A673 (cell line): ENCODE measurements around the gene MIS12.

Experiments used
- CTCF ChIP-seq: fragments of 300-800, 200-600 bp; sonication (generic); conservative IDR thresholded peaks from 2 replicates; pipeline ENCODE4 v1.5.1; 2017; ENCODE audit warnings: low read depth, mild to moderate bottlenecking, antibody characterized with exemption, low read length, moderate library complexity, mixed read lengths
- EZH2 ChIP-seq: fragments of 200-600 bp; sonication (generic); IDR thresholded peaks from 2 replicates; pipeline ENCODE4 v1.6.1; 2017; ENCODE audit warnings: borderline replicate concordance, low read depth, mild to moderate bottlenecking, mixed read lengths, antibody characterized with exemption, low read length; ENCODE audit not compliant: poor library complexity, severe bottlenecking

- TF ChIP-seq CTCF: no peak
- no peak for TF ChIP-seq EZH2
Measured at GRCh38 chr17:5531085-5531418, 44.7 kb downstream of the MIS12 start.
